Stimulated activated naive B cell treated with anti-CD40 and anti-IgM and Interleukin-4, amounts not matched to agents 10 μg/mL and 1 μg/mL and 100 μg/mL, for 72 hours (primary cell): Measurements from ENCODE around the gene WNT10A.

Experiments used
- ATAC-seq, 2 donors: fragments of 150-1000 bp; cut with Tn5 transposase; replicated peaks; 2 replicates each; pipeline ENCODE4 v1.10.0; 2021; ENCODE audit warnings: moderate library complexity in 1 of 2
- DNase-seq: peaks from one replicate; pipeline ENCODE4 v3.0.0; 2021
- H3K27ac Mint-ChIP-seq: one replicate; pipeline ENCODE4 v1.8.0; 2022; ENCODE audit warnings: mild to moderate bottlenecking, mixed read lengths
- H3K27me3 Mint-ChIP-seq, 2 donors: one replicate each; pipeline ENCODE4 v1.8.0; 2022; ENCODE audit warnings: mixed read lengths in 2 of 2
- H3K36me3 Mint-ChIP-seq, 2 donors: one replicate each; pipeline ENCODE4 v1.8.0; 2022; ENCODE audit warnings: mixed read lengths in 2 of 2, mild to moderate bottlenecking in 1 of 2
- H3K4me1 Mint-ChIP-seq, 2 donors: one replicate each; pipeline ENCODE4 v1.8.0; 2022; ENCODE audit warnings: mixed read lengths in 2 of 2, mild to moderate bottlenecking in 1 of 2
- H3K4me3 Mint-ChIP-seq, 2 donors: one replicate each; pipeline ENCODE4 v1.8.0; 2022; ENCODE audit warnings: mild to moderate bottlenecking in 2 of 2, mixed read lengths in 2 of 2, moderate library complexity in 1 of 2
- H3K9me3 Mint-ChIP-seq, 2 donors: one replicate each; pipeline ENCODE4 v1.8.0; 2022; ENCODE audit warnings: mixed read lengths in 2 of 2, mild to moderate bottlenecking in 1 of 2

The WNT10A gene

GRCh38 chr2:218861645-218862318 is 18.9 kb upstream of the WNT10A start:
- H3K36me3 Mint-ChIP-seq = no peaks in the 10 kb centered on the region
- H3K4me3 Mint-ChIP-seq = peak overlapping the region in 1 of 2 donors; percentile 29

GRCh38 chr2:218863021-218863520 is 17.6 kb upstream of the WNT10A start:
- no peak for ATAC-seq
- Mint-ChIP-seq H3K36me3 (no peaks in the 10 kb centered on the region), H3K27ac (no peak overlapping the region), H3K4me3 (no peak overlapping the region), H3K9me3 (no peaks in the 10 kb centered on the region), H3K27me3 (peaks cover 82 to 93% of the 10 kb centered on the region in 2 donors), H3K4me1 (peaks cover 11 to 27% of the 10 kb centered on the region in 2 donors)
- no peak for DNase-seq

More at GRCh38 chr2:218861645-218862318, 18.9 kb upstream of the WNT10A start:
- H3K9me3 Mint-ChIP-seq = no peaks in the 10 kb centered on the region
- H3K27ac Mint-ChIP-seq = no peak overlapping the region
- H3K27me3 Mint-ChIP-seq = peaks cover 83 to 93% of the 10 kb centered on the region in 2 donors
- H3K4me1 Mint-ChIP-seq = peaks cover 11 to 27% of the 10 kb centered on the region in 2 donors
- ATAC-seq (no peak), DNase-seq (no peak)

GRCh38 chr2:218865396-218865795 is 15.3 kb upstream of the WNT10A start:
- Mint-ChIP-seq H3K27me3 (peaks cover 73 to 92% of the 10 kb centered on the region in 2 donors), H3K9me3 (no peaks in the 10 kb centered on the region), H3K27ac (no peak overlapping the region), H3K4me3 (no peak overlapping the region), H3K4me1 (peaks cover 8% of the 10 kb centered on the region in 2 donors), H3K36me3 (no peaks in the 10 kb centered on the region)
- DNase-seq (no peak), ATAC-seq (no peak)

GRCh38 chr2:218865999-218866398 is 14.7 kb upstream of the WNT10A start:
- no peak for ATAC-seq

GRCh38 chr2:218867900-218868299 is 12.8 kb upstream of the WNT10A start:
- Mint-ChIP-seq H3K36me3 (peaks cover 0 to 5% of the 10 kb centered on the region in 2 donors), H3K27ac (no peak overlapping the region), H3K4me1 (peaks cover 18 to 23% of the 10 kb centered on the region in 2 donors), H3K4me3 (no peak overlapping the region), H3K27me3 (peaks cover 72 to 89% of the 10 kb centered on the region in 2 donors), H3K9me3 (no peaks in the 10 kb centered on the region)
- ATAC-seq (no peak), DNase-seq (no peak)

More at GRCh38 chr2:218865999-218866398, 14.7 kb upstream of the WNT10A start:
- no peak overlapping the region for H3K27ac Mint-ChIP-seq
- DNase-seq = no peak
- H3K9me3 Mint-ChIP-seq = no peaks in the 10 kb centered on the region
- H3K4me1 Mint-ChIP-seq = peaks cover 5 to 6% of the 10 kb centered on the region in 2 donors
- H3K4me3 Mint-ChIP-seq = no peak overlapping the region
- no peaks in the 10 kb centered on the region for H3K36me3 Mint-ChIP-seq
- H3K27me3 Mint-ChIP-seq = peaks cover 68 to 89% of the 10 kb centered on the region in 2 donors

- H3K27me3 Mint-ChIP-seq = peaks cover 65 to 86% of the 10 kb centered on the region in 2 donors
Measured at GRCh38 chr2:218869064-218869463, 11.6 kb upstream of the WNT10A start.

GRCh38 chr2:218870984-218871344 is 9.7 kb upstream of the WNT10A start:
- Mint-ChIP-seq H3K36me3 (peaks cover 0 to 5% of the 10 kb centered on the region in 2 donors), H3K27ac (no peak overlapping the region), H3K4me1 (peaks cover 25 to 33% of the 10 kb centered on the region in 2 donors), H3K4me3 (peak overlapping the region; percentile 75 to 83), H3K9me3 (no peaks in the 10 kb centered on the region), H3K27me3 (peaks cover 53 to 68% of the 10 kb centered on the region in 2 donors)
- ATAC-seq (peak; percentile 41 to 55), DNase-seq (no peak)

More at GRCh38 chr2:218869064-218869463, 11.6 kb upstream of the WNT10A start:
- H3K27ac Mint-ChIP-seq = no peak overlapping the region
- ATAC-seq = no peak
- H3K4me3 Mint-ChIP-seq = no peak overlapping the region
- peaks cover 25 to 33% of the 10 kb centered on the region in 2 donors for H3K4me1 Mint-ChIP-seq
- H3K9me3 Mint-ChIP-seq = no peaks in the 10 kb centered on the region
- DNase-seq = no peak
- H3K36me3 Mint-ChIP-seq = peaks cover 0 to 5% of the 10 kb centered on the region in 2 donors

- no peaks in the 10 kb centered on the region for H3K9me3 Mint-ChIP-seq
- peaks cover 47 to 65% of the 10 kb centered on the region in 2 donors for H3K27me3 Mint-ChIP-seq
- DNase-seq (no peak), ATAC-seq (peak; percentile 38 to 44)
- H3K36me3 Mint-ChIP-seq = peaks cover 0 to 5% of the 10 kb centered on the region in 2 donors
- peak overlapping the region; percentile 68 for H3K27ac Mint-ChIP-seq
- H3K4me1 Mint-ChIP-seq = peaks cover 26 to 37% of the 10 kb centered on the region in 2 donors
- peak overlapping the region; percentile 83 to 84 for H3K4me3 Mint-ChIP-seq
Measured at GRCh38 chr2:218871345-218872302, 9.0 kb upstream of the WNT10A start.

GRCh38 chr2:218872645-218873358 is 7.8 kb upstream of the WNT10A start:
- peaks cover 35 to 56% of the 10 kb centered on the region in 2 donors for H3K27me3 Mint-ChIP-seq
- no peak overlapping the region for H3K27ac Mint-ChIP-seq
- H3K9me3 Mint-ChIP-seq = no peaks in the 10 kb centered on the region
- peaks cover 0 to 5% of the 10 kb centered on the region in 2 donors for H3K36me3 Mint-ChIP-seq
- peak overlapping the region; percentile 71 to 83 for H3K4me3 Mint-ChIP-seq
- DNase-seq (no peak), ATAC-seq (no peak)
- peaks cover 34 to 48% of the 10 kb centered on the region in 2 donors for H3K4me1 Mint-ChIP-seq

- ATAC-seq = peak; percentile 39 to 59
- Mint-ChIP-seq H3K27me3 (peaks cover 30 to 48% of the 10 kb centered on the region in 2 donors), H3K4me3 (peak overlapping the region; percentile 71 to 83), H3K27ac (no peak overlapping the region), H3K36me3 (peaks cover 0 to 5% of the 10 kb centered on the region in 2 donors), H3K4me1 (peaks cover 32 to 52% of the 10 kb centered on the region in 2 donors), H3K9me3 (no peaks in the 10 kb centered on the region)
- DNase-seq = no peak
Measured at GRCh38 chr2:218873359-218874194, 7.1 kb upstream of the WNT10A start.

- ATAC-seq = no peak
- Mint-ChIP-seq H3K27me3 (peaks cover 24 to 31% of the 10 kb centered on the region in 2 donors), H3K27ac (no peak overlapping the region), H3K4me3 (no peak overlapping the region), H3K9me3 (no peaks in the 10 kb centered on the region), H3K36me3 (peaks cover 0 to 5% of the 10 kb centered on the region in 2 donors), H3K4me1 (peaks cover 42 to 70% of the 10 kb centered on the region in 2 donors)
- DNase-seq = no peak
Measured at GRCh38 chr2:218875692-218876246, 4.9 kb upstream of the WNT10A start.

- H3K4me3 Mint-ChIP-seq = no peak overlapping the region
- ATAC-seq (no peak), DNase-seq (peak; percentile 64)
- H3K36me3 Mint-ChIP-seq = peaks cover 0 to 3% of the 10 kb centered on the region in 2 donors
- H3K27me3 Mint-ChIP-seq = peaks cover 21 to 27% of the 10 kb centered on the region in 2 donors
- H3K9me3 Mint-ChIP-seq = no peaks in the 10 kb centered on the region
- peaks cover 48 to 70% of the 10 kb centered on the region in 2 donors for H3K4me1 Mint-ChIP-seq
- no peak overlapping the region for H3K27ac Mint-ChIP-seq
Measured at GRCh38 chr2:218876562-218877219, 4.0 kb upstream of the WNT10A start.
